Measurements from ENCODE around the gene PACC1.
A peak's percentile ranks its signal among the peaks of the same experiment; 100 is the strongest.
"Not testable (repeated sequence)": the region's sequence is repeated elsewhere in the genome, so short reads cannot be mapped to it uniquely, and the experiment has no call there.

Gene PACC1

GRCh38 chr1:212395678-212396437, 18.8 kb downstream of the PACC1 start:
- not testable (repeated sequence) for DNase-seq

DNA sequence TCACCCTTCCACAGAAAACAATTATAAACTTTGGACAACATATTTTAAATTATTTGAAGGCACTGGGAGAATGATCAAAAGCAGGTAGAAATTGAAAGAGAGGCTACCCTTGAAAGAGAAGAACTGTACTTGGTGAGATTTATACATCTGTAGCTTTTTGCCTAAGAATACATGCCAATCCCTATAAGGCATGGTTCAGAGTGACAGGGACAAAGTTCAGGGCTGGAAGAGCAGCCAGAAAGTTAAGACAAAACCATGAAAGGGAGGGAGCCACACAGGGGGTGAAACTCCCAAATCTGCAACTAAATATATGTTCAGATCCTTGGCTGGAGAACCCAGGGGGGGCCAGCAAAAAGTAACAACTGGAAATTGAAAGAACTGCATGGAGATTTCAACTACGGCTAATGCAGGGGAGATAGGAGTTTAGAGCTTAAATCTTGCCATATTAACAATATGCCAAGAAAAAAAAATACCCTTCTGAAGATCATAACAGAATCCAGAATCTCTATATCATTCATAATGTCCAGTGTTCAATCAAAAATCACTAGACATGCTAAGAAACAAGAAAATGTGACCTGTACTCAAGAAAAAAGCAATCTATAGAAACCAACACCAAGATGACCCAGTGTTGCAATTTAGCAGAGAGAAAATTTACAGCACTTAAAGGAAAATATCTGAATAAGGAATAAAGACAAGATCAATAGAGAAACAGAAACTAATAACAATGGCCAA, 25.5 kb downstream of the PACC1 start:
- DNase-seq: no peak

- DNase-seq: no peak
Observed at GRCh38 chr1:212386029-212386428, 28.7 kb downstream of the PACC1 start.

GRCh38 chr1:212381397-212382035, 33.2 kb downstream of the PACC1 start:
- DNase-seq: no peak

GRCh38 chr1:212379366-212379765, 35.3 kb downstream of the PACC1 start:
- no peak for DNase-seq

- DNase-seq: no peak
Observed at GRCh38 chr1:212377644-212378043, 37.0 kb downstream of the PACC1 start.

GRCh38 chr1:212375986-212376385, 38.7 kb downstream of the PACC1 start:
- no peak for DNase-seq

- peak; percentile 44 to 56 for DNase-seq
Observed at GRCh38 chr1:212368073-212368484, 46.6 kb downstream of the PACC1 start.

DNA sequence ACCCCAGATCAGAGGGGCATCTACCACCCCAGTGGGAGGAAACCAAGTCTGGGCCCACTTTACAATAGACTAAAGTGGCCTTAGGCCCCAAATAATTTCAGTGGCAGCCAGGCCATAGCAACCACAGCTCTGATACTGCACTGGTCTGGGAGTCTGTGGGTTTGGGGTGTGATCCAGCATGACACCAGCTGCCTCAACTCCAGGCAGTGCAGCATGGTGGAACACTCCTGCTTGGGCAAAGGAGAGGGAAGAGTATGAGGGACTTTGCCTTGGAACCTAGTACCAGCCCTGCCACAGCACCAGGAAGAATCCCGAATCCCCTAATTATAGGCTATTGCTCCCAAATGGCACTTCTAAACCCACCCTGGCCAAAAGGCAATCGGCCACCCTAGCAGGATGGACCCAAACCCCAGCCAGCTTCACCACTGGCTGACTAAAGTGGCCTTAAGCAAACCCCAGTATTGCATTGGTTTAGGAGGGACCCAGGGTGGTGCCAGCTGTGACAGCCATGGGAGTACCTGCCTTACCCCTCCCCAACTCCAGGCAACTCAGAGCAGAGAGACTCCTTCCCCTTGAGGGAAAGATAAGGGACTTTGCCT, 47.1 kb downstream of the PACC1 start:
- DNase-seq: no peak

DNA sequence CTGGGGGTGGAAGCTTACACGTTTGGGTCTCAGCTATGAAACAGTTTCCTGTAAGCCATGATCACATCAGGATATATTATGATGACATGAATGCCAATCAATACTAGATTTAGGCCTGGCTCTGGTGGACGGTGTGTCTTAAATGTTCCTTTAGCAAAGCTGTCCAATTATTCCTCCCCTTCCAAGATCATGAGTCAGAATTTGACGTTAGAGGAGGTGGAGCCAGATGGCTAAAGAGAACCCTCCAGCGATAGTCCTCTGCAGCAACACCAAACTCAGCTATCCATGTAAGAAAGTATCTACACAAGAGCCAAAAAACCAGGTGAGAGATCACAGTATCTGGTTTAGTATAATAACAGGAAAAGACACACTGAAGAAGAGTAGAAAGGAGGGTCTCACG, 47.8 kb downstream of the PACC1 start:
- no peak for DNase-seq

- no peak for DNase-seq
Observed at GRCh38 chr1:212364985-212365384, 49.7 kb downstream of the PACC1 start.

DNA sequence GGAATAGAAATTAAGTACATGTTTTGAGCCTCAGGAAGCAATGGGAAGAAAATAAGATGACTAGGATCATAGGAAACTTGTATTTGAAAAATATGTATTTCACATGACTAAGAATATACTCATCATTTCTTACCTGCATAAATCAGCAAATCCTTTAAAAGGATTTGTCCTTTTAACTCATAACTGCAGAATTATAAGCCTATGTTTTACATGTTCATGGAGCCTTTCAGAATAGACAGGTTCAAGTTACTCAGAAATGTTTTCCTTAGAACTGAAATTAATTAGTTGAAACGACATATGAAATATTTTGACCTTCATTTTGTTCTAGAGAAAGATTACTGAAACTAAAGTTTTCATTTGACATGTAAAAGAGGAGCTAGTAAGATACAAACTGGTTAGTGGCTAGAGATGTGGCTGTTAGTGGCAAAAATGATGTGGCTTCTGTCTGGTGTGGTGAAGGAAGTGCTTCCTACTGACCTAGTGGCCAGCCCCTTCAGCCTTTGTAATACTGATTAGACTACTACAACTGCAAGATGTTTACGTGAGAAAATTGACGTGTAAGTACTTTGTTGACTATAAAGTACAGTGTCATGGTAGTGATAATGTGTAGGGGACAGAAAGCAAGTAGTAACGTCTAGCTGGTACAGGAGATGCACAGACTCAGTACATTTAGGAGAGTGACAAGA, 54.7 kb downstream of the PACC1 start:
- DNase-seq: peak; percentile 13 to 42

DNA sequence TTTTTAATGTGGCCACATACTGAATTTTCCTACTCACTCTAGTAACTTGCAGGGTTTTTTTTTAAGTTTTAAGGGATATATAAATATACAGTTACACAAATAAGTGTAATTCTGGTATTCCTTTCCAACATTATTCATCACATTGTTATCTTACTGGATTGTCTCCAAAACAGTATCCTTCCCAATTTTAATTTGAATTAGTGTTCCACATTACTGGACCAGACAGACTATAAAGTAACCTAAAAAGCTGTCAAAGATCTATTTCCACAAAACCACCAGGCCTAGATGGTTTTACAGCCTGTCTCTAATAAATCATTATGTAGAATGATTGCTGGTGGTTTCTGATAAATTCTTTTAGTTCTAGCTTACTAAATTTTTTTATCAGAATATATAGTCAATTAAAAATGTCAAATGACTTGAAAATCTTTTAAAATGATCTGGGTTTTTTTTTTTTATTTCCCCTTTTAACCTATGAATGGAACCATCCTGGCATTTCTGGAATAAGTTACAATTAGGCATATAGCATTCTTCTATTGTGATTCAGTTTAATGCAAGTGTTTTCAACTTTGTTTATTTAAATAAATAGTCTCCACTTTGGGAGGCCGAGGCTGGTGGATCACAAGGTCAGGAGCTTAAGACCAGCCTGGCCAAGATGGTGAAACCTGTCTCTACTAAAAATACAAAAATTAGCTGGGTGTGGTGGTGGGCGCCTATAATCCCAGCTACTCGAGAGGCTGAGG, 59.3 kb downstream of the PACC1 start:
- no peak for DNase-seq

DNA sequence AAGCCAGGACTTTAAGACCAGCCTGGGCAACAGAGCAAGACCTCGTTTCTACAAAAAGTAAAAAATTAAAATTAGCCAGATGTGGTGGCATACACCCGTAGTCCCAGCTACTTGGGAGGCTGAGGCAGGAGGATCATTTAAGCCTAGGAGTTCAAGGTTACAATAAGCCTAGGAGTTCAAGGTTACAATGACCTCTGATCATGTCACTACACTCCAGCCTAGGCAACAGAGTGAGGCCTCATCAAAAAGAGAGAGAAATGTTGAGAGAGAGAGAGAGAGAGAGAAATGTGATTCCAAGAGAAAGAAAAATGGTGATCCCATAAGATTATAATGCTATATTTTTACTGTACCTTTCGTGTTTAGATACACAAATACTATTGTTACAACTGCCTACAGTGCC, 60.2 kb downstream of the PACC1 start:
- no peak for DNase-seq

DNA sequence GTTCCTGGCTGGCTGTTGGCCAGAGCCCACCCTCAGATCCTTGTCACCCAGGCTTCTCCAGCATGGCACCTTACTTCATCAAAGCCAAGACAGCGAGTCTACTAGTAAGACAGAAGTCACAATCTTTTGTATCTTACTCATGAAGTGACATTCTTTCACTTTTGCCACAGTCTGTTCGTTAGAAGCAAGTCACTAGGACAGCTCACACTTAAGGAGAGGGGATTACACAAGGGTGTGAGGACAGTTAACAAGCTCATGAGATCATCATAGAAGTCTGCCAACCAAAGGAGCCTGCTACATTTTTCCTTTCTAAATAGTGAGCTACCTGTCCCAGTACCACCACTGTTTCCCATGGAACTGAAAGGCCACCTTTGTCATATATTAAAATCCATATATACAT, 61.5 kb downstream of the PACC1 start:
- DNase-seq: no peak

DNA sequence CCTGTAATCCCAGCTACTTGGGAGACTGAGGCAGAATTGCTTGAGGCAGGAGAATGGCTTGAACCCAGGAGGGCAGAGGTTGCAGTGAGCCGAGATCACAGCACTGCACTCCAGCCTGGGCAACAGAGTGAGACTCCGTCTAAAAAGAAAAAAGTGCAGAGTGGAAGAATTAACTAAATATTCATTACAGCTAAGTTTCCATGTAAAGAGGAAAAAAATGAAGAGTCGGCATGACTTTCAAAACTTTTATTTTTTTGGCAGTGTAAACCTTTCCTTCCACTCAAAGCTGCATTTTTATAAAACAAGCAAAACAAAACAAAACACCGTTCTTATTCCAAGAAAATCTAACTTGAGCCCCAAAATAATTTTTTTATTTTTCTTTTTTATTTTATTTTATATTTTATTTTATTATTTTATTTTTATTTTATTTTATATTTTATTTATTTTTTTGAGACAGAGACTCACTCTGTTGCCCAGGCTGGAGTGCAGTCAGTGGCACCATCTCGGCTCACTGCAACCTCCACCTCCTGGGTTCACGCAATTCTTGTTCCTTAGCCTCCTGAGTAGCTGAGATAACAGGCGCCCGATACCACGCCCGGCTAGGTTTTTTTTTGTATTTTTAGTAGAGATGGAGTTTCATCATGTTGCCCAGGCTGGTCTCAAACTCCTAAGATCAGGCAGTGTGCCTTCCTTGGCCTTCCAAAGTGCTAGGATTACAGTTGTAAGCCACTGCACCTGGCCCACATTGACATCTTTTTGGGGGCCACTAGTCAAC, 62.9 kb downstream of the PACC1 start:
- no peak for DNase-seq

DNA sequence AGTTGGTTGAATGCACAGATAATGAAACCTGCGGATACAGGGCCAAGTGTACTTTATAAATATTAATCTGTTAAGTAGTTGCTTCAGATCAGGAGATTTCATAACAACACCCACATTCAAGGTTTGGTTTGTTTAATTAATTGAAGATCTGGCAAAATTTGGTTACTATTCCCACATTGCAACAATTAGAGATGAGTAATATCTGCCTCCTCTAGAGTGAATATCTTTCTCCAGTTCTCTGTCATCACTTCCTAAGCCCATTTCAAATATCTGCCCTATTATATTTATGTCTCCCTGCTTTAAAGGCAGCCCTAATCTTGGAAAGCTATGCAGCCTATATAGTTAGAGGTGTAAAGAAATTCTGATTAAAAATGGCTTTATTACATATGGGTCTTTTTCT, 68.1 kb downstream of the PACC1 start:
- DNase-seq: no peak

DNA sequence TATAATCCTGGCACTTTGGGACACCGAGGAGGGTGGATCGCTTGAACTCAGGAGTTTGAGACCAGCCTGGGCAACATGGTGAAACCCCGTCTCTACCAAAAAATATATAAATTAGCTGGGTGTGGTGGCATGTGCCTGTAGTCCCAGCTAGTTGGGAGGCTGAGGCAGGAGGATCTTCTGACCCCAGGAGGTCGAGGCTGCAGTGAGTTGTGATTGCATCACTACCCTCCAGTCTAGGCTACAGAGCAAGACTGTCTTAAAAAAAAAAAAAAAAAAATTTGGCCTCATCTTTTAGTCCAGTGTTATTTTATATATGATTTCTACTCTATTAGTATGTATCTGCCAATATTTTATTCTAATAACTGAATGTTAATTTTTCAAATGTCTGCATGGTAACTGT, 69.8 kb downstream of the PACC1 start:
- no peak for DNase-seq

- DNase-seq: no peak
Observed at GRCh38 chr1:212341090-212341489, 73.6 kb downstream of the PACC1 start.

DNA sequence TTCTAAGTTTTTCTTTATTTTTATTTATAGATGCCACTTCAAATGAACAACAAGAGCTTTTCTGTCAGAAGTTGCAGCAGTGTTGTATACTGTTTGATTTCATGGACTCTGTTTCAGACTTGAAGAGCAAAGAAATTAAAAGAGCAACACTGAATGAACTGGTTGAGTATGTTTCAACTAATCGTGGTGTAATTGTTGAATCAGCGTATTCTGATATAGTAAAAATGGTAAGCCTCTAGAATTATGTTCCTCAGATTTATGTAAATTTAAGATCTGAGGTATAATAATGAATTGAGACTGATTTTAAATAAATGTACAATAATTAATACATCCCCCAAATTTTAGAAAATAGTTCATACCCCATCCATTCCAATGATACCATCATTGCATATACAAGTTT, 85.6 kb downstream of the PACC1 start:
- DNase-seq: no peak

GRCh38 chr1:212328248-212328647, 86.4 kb downstream of the PACC1 start:
- no peak for DNase-seq
